ENCODE data around the gene TWIST2.

TWIST2 gene

GRCh38 chr2:238919307-238919706 lies 71.4 kb downstream of the TWIST2 start:
- DNase-seq (ENCODE audit: low read depth in 2 of 2) = no peak

- no peak for DNase-seq (ENCODE audit: low read depth in 2 of 2)
Observed at GRCh38 chr2:238920053-238920452, 72.2 kb downstream of the TWIST2 start.

- no peak for DNase-seq (ENCODE audit: low read depth in 2 of 2)
Observed at GRCh38 chr2:238920601-238921001, 72.7 kb downstream of the TWIST2 start.

- DNase-seq (ENCODE audit: low read depth in 2 of 2) = no peak
Observed at GRCh38 chr2:238921259-238921658, 73.4 kb downstream of the TWIST2 start.

GRCh38 chr2:238921681-238922319 lies 73.9 kb downstream of the TWIST2 start:
- DNase-seq (ENCODE audit: low read depth in 2 of 2) = no peak

GRCh38 chr2:238922435-238922834 lies 74.5 kb downstream of the TWIST2 start:
- DNase-seq (ENCODE audit: low read depth in 2 of 2) = no peak

GRCh38 chr2:238924032-238924431 lies 76.1 kb downstream of the TWIST2 start:
- DNase-seq (ENCODE audit: low read depth in 2 of 2) = no peak

GRCh38 chr2:238924796-238925195 lies 76.9 kb downstream of the TWIST2 start:
- DNase-seq (ENCODE audit: low read depth in 2 of 2) = no peak

- DNase-seq (ENCODE audit: low read depth in 2 of 2) = no peak
Observed at GRCh38 chr2:238925281-238925680, 77.4 kb downstream of the TWIST2 start.

- DNase-seq (ENCODE audit: low read depth in 2 of 2) = no peak
Observed at GRCh38 chr2:238925816-238926521, 78.1 kb downstream of the TWIST2 start.

- DNase-seq (ENCODE audit: low read depth in 2 of 2) = no peak
Observed at GRCh38 chr2:238926761-238927611, 79.1 kb downstream of the TWIST2 start.

GRCh38 chr2:238927746-238928519 lies 80.0 kb downstream of the TWIST2 start:
- no peak for DNase-seq (ENCODE audit: low read depth in 2 of 2)

GRCh38 chr2:238928520-238929241 lies 80.8 kb downstream of the TWIST2 start:
- DNase-seq (ENCODE audit: low read depth in 2 of 2) = no peak

- DNase-seq (ENCODE audit: low read depth in 2 of 2) = no peak
Observed at GRCh38 chr2:238929242-238930081, 81.6 kb downstream of the TWIST2 start.

GRCh38 chr2:238930216-238930615 lies 82.3 kb downstream of the TWIST2 start:
- DNase-seq (ENCODE audit: low read depth in 2 of 2) = no peak

GRCh38 chr2:238936162-238937052 lies 88.5 kb downstream of the TWIST2 start:
- DNase-seq (ENCODE audit: low read depth in 2 of 2) = no peak

- no peak for DNase-seq (ENCODE audit: low read depth in 2 of 2)
Observed at GRCh38 chr2:238938003-238938400, 90.1 kb downstream of the TWIST2 start.

- no peak for DNase-seq (ENCODE audit: low read depth in 2 of 2)
Observed at GRCh38 chr2:238938401-238939055, 90.6 kb downstream of the TWIST2 start.

GRCh38 chr2:238939074-238939473 lies 91.2 kb downstream of the TWIST2 start:
- no peak for DNase-seq (ENCODE audit: low read depth in 2 of 2)

All from activated CD8-positive, alpha-beta memory T cell treated with anti-CD3 and anti-CD28 coated beads for 4 hours (primary cell).